T-helper 1 cell treated with Interleukin-12 subunit alpha and Interleukin-12 subunit beta and Interleukin-4 antibody, amounts not matched to agents 30 μg/mL and 1 μg/mL, for 36 hours (primary cell): Measurements from ENCODE around the gene GAPDH.
"Not testable (repeated sequence)": the region's sequence is repeated elsewhere in the genome, so short reads cannot be mapped to it uniquely, and the experiment has no call there.

Source experiments
- H3K27ac Mint-ChIP-seq: one replicate; pipeline ENCODE4 v1.8.0; 2021; ENCODE audit warnings: mild to moderate bottlenecking, mixed read lengths
- H3K27me3 Mint-ChIP-seq: one replicate; pipeline ENCODE4 v1.8.0; 2021; ENCODE audit warnings: low read depth, mixed read lengths
- H3K36me3 Mint-ChIP-seq: one replicate; pipeline ENCODE4 v1.8.0; 2021; ENCODE audit warnings: low read depth, mixed read lengths
- H3K4me1 Mint-ChIP-seq: one replicate; pipeline ENCODE4 v1.8.0; 2021; ENCODE audit warnings: low read depth, mixed read lengths
- H3K4me3 Mint-ChIP-seq: one replicate; pipeline ENCODE4 v1.8.0; 2021; ENCODE audit warnings: mild to moderate bottlenecking, moderate library complexity, mixed read lengths
- H3K9me3 Mint-ChIP-seq: one replicate; pipeline ENCODE4 v1.8.0; 2021; ENCODE audit warnings: mixed read lengths

GAPDH gene

DNA sequence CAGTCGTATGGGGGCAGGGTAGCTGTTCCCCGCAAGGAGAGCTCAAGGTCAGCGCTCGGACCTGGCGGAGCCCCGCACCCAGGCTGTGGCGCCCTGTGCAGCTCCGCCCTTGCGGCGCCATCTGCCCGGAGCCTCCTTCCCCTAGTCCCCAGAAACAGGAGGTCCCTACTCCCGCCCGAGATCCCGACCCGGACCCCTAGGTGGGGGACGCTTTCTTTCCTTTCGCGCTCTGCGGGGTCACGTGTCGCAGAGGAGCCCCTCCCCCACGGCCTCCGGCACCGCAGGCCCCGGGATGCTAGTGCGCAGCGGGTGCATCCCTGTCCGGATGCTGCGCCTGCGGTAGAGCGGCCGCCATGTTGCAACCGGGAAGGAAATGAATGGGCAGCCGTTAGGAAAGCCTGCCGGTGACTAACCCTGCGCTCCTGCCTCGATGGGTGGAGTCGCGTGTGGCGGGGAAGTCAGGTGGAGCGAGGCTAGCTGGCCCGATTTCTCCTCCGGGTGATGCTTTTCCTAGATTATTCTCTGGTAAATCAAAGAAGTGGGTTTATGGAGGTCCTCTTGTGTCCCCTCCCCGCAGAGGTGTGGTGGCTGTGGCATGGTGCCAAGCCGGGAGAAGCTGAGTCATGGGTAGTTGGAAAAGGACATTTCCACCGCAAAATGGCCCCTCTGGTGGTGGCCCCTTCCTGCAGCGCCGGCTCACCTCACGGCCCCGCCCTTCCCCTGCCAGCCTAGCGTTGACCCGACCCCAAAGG lies 804 bp downstream of the GAPDH start:
- H3K36me3 Mint-ChIP-seq: peaks cover 56% of the 10 kb centered on the region
- no peaks in the 10 kb centered on the region for H3K9me3 Mint-ChIP-seq
- H3K4me3 Mint-ChIP-seq: peak overlapping the region; percentile 92
- H3K27ac Mint-ChIP-seq: peak overlapping the region; percentile 98
- no peaks in the 10 kb centered on the region for H3K27me3 Mint-ChIP-seq
- H3K4me1 Mint-ChIP-seq: peaks cover 50% of the 10 kb centered on the region

DNA sequence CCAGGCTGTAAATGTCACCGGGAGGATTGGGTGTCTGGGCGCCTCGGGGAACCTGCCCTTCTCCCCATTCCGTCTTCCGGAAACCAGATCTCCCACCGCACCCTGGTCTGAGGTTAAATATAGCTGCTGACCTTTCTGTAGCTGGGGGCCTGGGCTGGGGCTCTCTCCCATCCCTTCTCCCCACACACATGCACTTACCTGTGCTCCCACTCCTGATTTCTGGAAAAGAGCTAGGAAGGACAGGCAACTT lies 1.3 kb downstream of the GAPDH start:
- no peaks in the 10 kb centered on the region for H3K27me3 Mint-ChIP-seq
- H3K4me3 Mint-ChIP-seq: peak overlapping the region; percentile 92
- peaks cover 51% of the 10 kb centered on the region for H3K36me3 Mint-ChIP-seq
- H3K27ac Mint-ChIP-seq: peak overlapping the region; percentile 98
- peaks cover 49% of the 10 kb centered on the region for H3K4me1 Mint-ChIP-seq
- H3K9me3 Mint-ChIP-seq: no peaks in the 10 kb centered on the region

- Mint-ChIP-seq H3K4me1 (peaks cover 51% of the 10 kb centered on the region), H3K9me3 (no peaks in the 10 kb centered on the region), H3K27me3 (no peaks in the 10 kb centered on the region), H3K4me3 (peak overlapping the region; percentile 92), H3K27ac (peak overlapping the region; percentile 98), H3K36me3 (peaks cover 47% of the 10 kb centered on the region)
These were observed 1.9 kb downstream of the GAPDH start for GRCh38 chr12:6535960-6536847.

GRCh38 chr12:6536894-6537579 lies 2.7 kb downstream of the GAPDH start:
- no peaks in the 10 kb centered on the region for H3K27me3 Mint-ChIP-seq
- H3K27ac Mint-ChIP-seq: peak overlapping the region; percentile 98
- peaks cover 43% of the 10 kb centered on the region for H3K36me3 Mint-ChIP-seq
- peaks cover 50% of the 10 kb centered on the region for H3K4me1 Mint-ChIP-seq
- peak overlapping the region; percentile 92 for H3K4me3 Mint-ChIP-seq
- H3K9me3 Mint-ChIP-seq: no peaks in the 10 kb centered on the region

GRCh38 chr12:6537580-6538419 lies 3.5 kb downstream of the GAPDH start:
- H3K36me3 Mint-ChIP-seq: peaks cover 36% of the 10 kb centered on the region
- H3K4me1 Mint-ChIP-seq: peaks cover 48% of the 10 kb centered on the region
- H3K27ac Mint-ChIP-seq: peak overlapping the region; percentile 98
- H3K27me3 Mint-ChIP-seq, H3K9me3 Mint-ChIP-seq: not testable (repeated sequence)
- H3K4me3 Mint-ChIP-seq: peak overlapping the region; percentile 92

DNA sequence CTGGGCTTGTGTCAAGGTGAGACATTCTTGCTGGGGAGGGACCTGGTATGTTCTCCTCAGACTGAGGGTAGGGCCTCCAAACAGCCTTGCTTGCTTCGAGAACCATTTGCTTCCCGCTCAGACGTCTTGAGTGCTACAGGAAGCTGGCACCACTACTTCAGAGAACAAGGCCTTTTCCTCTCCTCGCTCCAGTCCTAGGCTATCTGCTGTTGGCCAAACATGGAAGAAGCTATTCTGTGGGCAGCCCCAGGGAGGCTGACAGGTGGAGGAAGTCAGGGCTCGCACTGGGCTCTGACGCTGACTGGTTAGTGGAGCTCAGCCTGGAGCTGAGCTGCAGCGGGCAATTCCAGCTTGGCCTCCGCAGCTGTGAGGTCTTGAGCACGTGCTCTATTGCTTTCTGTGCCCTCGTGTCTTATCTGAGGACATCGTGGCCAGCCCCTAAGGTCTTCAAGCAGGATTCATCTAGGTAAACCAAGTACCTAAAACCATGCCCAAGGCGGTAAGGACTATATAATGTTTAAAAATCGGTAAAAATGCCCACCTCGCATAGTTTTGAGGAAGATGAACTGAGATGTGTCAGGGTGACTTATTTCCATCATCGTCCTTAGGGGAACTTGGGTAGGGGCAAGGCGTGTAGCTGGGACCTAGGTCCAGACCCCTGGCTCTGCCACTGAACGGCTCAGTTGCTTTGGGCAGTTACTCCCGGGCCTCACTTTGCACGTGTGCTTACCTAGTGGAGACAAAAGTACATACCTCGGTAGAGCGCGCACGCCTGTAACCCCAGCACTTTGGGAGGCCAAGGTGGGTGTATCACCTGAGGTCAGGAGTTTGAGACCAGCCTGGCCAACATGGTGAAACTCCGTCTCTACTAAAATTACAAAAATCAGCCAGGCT lies 4.3 kb downstream of the GAPDH start:
- H3K9me3 Mint-ChIP-seq: no peaks in the 10 kb centered on the region
- peaks cover 34% of the 10 kb centered on the region for H3K36me3 Mint-ChIP-seq
- H3K4me1 Mint-ChIP-seq: peaks cover 45% of the 10 kb centered on the region
- H3K4me3 Mint-ChIP-seq: peak overlapping the region; percentile 10
- no peaks in the 10 kb centered on the region for H3K27me3 Mint-ChIP-seq
- peak overlapping the region; percentile 86 for H3K27ac Mint-ChIP-seq

- Mint-ChIP-seq H3K27ac (peak overlapping the region; percentile 86), H3K9me3 (no peaks in the 10 kb centered on the region), H3K4me1 (peaks cover 42% of the 10 kb centered on the region), H3K27me3 (no peaks in the 10 kb centered on the region), H3K4me3 (no peak overlapping the region), H3K36me3 (peaks cover 35% of the 10 kb centered on the region)
These were observed 5.0 kb downstream of the GAPDH start for GRCh38 chr12:6539314-6539682.

DNA sequence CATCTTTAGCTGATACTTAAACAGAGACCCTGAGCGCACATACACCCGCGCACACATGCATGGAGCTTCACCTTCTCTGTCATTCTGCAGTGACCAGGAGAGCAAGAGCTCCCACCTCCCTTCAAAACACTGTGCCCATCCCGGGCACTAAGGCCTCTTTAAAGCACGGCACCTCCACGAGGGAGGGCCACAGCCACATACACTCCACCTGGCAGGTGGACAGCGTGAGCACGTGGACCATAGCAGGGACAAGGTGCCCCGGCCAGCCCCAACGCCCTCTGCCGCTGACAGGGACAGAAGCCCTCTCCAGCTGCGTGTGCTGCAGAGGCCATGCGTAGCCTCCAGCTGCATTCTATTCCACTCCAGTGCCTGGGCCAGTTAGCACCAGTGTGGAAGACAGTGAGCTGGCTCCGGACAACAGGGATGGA lies 5.4 kb downstream of the GAPDH start:
- peaks cover 37% of the 10 kb centered on the region for H3K36me3 Mint-ChIP-seq
- no peaks in the 10 kb centered on the region for H3K9me3 Mint-ChIP-seq
- no peaks in the 10 kb centered on the region for H3K27me3 Mint-ChIP-seq
- peak overlapping the region; percentile 56 for H3K4me3 Mint-ChIP-seq
- H3K4me1 Mint-ChIP-seq: peaks cover 42% of the 10 kb centered on the region
- peak overlapping the region; percentile 86 for H3K27ac Mint-ChIP-seq

GRCh38 chr12:6540181-6540877 lies 6.0 kb downstream of the GAPDH start:
- Mint-ChIP-seq H3K4me3 (peak overlapping the region; percentile 56), H3K4me1 (peaks cover 42% of the 10 kb centered on the region), H3K36me3 (peaks cover 34% of the 10 kb centered on the region), H3K27ac (peak overlapping the region; percentile 86), H3K27me3 (no peaks in the 10 kb centered on the region), H3K9me3 (no peaks in the 10 kb centered on the region)

DNA sequence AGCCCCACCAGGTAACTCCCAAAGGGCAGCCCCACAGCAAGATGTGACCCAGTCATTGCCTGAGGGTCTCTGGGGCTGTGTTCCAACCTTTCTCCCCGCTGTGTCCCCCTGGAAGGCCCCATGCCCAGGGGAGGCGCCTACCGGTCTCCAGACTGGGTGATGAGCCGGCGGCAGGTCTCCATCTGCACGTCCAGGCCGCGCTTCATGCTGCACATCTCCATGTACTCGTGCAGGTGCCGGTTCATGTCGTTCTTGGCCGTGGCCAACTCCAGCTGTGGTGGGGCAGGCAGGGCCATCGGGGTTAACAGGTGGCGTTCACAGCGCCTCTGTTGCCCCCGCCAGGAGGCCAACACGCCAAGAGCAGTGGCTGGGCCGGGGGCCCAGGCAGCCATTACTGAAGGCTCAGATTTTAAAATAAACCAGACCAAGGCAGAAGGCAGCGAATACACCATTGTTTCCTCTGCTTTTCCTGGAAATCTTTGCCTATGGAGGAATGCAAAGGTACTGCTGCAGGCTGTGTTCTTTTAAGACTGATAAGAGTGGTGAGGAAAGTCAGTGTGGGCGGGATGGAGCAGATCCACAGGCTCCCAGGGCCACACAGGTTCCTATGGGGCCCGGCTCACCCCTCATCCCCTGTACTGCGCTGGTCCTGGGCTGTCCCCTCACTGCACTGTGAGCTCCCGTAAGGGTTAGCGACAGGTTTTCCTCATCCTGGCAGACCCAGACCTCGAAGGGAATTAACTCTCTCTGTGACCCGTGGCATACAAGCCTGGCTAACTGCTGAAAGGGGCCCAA lies 7.3 kb downstream of the GAPDH start:
- Mint-ChIP-seq H3K27ac (peak overlapping the region; percentile 79), H3K36me3 (peaks cover 27% of the 10 kb centered on the region)

DNA sequence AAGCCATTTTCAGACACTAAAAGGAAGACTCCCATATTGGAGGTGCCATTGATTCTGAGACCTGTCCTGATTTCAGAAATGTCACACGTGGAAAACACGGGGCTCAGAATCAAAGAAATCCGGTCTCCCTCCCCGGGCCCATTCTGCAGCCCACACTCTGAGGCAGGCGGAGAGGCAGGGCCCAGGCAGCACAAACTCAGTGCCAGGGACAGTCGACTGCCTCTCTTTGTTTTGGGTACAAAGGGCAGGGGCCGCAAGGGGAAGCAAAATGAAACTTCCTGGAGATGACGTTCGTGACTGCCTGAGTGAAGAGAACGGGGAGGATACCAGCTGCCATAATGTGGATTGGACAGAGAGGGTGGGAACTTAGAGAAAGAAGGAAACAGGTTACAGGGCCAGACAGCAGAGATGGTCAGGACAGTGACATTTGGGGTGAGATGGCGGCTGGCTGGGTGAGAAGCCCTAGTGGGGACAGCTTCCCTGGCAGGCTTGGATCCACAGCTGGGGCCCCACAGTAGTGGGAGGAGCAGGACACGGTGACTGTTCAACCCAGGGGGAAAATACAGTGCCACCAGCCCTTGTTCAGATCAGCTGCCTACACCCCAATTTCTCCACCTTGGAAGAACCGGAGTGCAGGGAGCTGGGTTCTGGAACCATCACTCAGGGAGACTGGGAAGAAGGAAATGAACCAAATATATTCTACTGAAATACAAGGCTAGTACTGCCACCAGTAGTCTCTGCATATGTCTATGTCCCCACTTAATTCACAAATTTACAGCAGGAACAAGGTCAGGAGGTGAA lies 8.1 kb downstream of the GAPDH start:
- Mint-ChIP-seq H3K36me3 (peaks cover 26% of the 10 kb centered on the region), H3K4me3 (peak overlapping the region; percentile 45), H3K9me3 (no peaks in the 10 kb centered on the region), H3K4me1 (peaks cover 30% of the 10 kb centered on the region), H3K27me3 (no peaks in the 10 kb centered on the region), H3K27ac (peak overlapping the region; percentile 79)

More for the DNA sequence above, 7.3 kb downstream of the GAPDH start:
- peak overlapping the region; percentile 45 for H3K4me3 Mint-ChIP-seq
- H3K27me3 Mint-ChIP-seq: no peaks in the 10 kb centered on the region
- no peaks in the 10 kb centered on the region for H3K9me3 Mint-ChIP-seq
- H3K4me1 Mint-ChIP-seq: peaks cover 37% of the 10 kb centered on the region

GRCh38 chr12:6546016-6546415 lies 11.7 kb downstream of the GAPDH start:
- Mint-ChIP-seq H3K9me3 (no peaks in the 10 kb centered on the region), H3K4me3 (no peak overlapping the region), H3K27me3 (no peaks in the 10 kb centered on the region), H3K4me1 (peaks cover 12% of the 10 kb centered on the region), H3K27ac (no peak overlapping the region), H3K36me3 (peaks cover 18% of the 10 kb centered on the region)
